OCI-LY3 (cell line): ENCODE data around the gene PARD3.

Experiments
- CTCF ChIP-seq: fragments of 200-600, 300-600 bp; sonication (generic); IDR thresholded peaks from 2 replicates; pipeline ENCODE4 v1.5.1; 2014; ENCODE audit warnings: antibody characterized with exemption, low read length, low read depth
- EZH2phosphoT487 ChIP-seq: fragments of 200-600 bp; shearing (Covaris generic); IDR thresholded peaks from 2 replicates; pipeline ENCODE4 v1.6.1; 2018; ENCODE audit warnings: antibody characterized with exemption, mixed run types, low read depth

- TF ChIP-seq CTCF (no peak), EZH2phosphoT487 (no peak)
Measured at GRCh38 chr10:34585422-34586112, 229.5 kb downstream of the PARD3 start.
